ENCODE data around the gene RUNX2. TPM values are rescaled to one million over a fixed set of nuclear protein-coding genes. Genes with fewer than 3 reads are reported as not detected.

The RUNX2 gene
- total RNA-seq, result 0.77 and 1.7 TPM in 2 replicates

GRCh38 chr6:45327956-45328522 lies at the start of gene RUNX2:
TSS of gene RUNX2 (plus strand) at chr6:45328330. CDS start at chr6:45328727, 397 bp downstream.

GRCh38 chr6:45377554-45378333 lies 49.6 kb downstream of the RUNX2 start, which contains the start of gene SUPT3H:
TSS of gene SUPT3H (minus strand) at chr6:45377934.

Other genes with a start within 250 kb of the RUNX2 start
- 8.1 and 19.4 TPM in 2 replicates for gene SUPT3H, start 49.6 kb downstream of the RUNX2 start, total RNA-seq

Measured in regular cardiac myocyte (primary cell).